DMS 273 (cell line): Measurements from ENCODE around the gene PRKACB.
"Not testable (repeated sequence)": the region's sequence is repeated elsewhere in the genome, so short reads cannot be mapped to it uniquely, and the experiment has no call there.

Source experiments
- DNase-seq: peaks from one replicate; lab custom pipeline; 2025; ENCODE audit not compliant: unreplicated experiment; lab: John Stamatoyannopoulos, UW

Gene PRKACB

GRCh38 chr1:84143796-84144565 is at the start of gene PRKACB:
Gene PRKACB (plus strand): TSS chr1:84144271. CDS start chr1:84144362, 91 bp downstream.
- no peak for DNase-seq

DNA sequence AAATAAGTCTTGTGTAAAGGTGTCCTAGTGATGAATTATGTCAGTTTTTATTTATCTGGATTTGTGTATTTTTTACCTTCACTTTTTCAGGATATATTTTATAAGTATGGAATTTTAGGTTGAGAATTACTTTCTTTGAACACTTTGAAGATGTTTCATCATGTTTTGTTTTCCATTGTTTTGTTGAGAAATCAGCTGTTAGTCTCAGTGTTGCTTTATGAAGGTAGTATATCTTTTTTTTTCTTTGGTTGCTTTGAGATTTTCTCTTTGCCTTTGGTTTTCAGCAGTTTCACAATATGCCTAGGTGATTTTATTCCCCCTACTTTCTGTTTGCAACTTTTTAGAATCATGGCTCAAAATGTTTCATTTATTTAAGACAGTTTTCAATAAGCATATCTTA is 48.8 kb upstream of the PRKACB start:
- DNase-seq = no peak

DNA sequence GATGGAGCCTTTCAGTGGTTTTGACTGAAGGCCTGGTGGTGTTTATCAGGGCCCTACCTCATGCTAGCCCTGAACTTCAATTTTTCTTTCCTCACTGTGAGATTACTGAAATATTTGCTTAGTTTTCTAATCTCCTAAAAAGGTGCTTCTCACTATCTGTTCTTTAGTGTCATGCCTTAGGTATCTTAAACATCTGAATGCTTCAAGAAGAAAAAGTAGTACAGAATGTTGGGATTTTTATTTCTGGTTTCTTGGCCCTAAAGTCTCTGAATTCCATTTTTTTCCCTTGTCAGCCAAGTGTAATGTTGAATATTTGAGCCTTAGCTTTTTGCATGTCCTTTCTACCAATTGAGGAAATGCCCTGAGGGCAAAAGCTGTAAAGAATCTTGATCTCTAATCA is 47.9 kb upstream of the PRKACB start:
- no peak for DNase-seq

DNA sequence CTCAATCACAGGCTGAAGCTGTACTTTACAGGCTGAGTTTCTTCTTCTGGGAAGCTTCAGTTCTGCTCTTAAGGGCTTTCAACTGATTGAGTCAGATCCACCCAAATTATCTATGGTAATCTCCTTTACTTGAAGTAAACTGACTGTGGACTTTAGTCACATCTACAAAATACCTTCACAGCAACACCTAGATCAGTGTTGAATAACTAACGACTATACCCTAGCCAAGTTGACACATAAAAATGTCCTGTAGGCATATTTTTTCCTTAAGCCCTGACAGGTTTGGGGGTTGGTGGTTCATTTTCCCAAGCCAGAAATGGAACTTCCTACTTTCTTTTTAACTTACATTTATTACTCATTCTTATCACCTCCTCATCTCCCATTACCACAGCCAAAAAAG is 42.9 kb upstream of the PRKACB start:
- DNase-seq = no peak

DNA sequence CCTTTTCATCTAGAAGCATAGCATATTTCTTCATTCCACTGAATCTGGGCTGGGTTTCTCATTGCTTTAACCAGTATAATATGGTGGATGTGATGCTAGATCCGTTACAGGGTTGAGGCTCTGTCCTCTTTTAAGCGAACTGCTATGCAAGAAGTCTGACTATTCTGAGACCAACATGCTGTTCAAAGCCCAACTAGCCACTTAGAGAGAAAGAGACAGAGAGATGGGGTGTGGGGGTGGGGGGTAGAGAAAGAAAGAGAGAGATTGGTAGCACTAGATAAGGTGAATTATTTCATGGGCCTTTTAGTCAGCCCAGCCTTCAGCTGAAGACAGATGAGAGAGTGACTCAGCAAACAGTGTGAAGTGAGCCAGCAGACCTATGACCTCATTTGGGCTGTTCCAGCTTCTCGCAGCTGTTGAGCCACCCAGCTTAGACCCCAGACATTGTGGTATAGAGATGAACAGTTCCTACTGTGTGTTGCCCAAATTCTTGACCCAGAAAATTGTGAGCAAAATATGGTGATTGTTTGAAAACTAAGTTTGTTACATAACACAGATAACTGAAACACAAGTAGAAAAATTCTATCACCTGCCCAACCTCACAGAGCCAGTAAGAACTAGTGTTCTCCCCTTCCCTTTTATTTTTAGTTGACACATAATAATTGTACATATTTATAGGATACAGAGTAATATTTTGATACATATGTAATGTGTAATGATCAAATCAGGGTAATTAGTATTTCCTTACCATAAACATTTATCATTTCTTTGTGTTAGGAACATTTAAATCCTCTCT is 40.7 kb upstream of the PRKACB start:
- DNase-seq = peak; percentile 87

DNA sequence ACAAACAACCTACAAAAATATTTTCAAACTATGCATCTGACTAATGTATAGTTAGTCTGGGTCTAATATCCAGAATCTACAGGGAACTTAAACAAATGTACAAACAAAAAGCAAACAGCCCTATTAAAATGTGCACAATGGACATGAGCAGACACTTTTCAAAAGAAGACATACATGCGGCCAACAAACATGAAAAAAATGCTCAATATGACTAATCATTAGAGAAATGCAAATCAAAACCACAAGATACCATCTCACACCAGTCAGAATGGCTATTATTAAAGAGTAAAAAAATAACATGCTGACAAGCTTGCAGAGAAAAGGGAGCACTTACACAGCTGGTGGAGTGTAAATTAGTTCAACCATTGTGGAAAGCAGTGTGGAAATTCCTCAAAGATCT is 36.5 kb upstream of the PRKACB start:
- DNase-seq = not testable (repeated sequence)

- no peak for DNase-seq
Measured at GRCh38 chr1:84107955-84108354, 36.1 kb upstream of the PRKACB start.

GRCh38 chr1:84108900-84109578 is 35.0 kb upstream of the PRKACB start:
- DNase-seq = no peak

DNA sequence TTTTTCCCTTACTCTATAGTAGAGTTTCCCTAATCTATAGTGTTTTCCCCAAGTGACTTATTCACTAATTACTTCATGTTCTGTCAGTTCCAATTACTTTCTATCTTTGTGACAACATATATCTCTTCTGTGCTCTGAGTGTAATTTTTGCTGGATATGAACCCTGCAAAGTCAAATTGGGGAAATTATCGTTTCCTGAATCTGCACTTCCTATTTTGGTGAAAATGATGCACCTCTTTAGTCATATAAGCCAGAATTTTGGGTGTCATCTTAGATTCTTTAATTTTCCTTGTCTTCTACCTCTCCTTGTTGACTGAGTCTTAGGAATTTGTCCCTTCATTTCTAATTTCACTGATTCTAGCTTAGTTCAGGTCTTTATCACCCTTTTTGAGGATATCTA is 33.4 kb upstream of the PRKACB start:
- DNase-seq = no peak

- DNase-seq = no peak
Measured at GRCh38 chr1:84116558-84116957, 27.5 kb upstream of the PRKACB start.

- DNase-seq = no peak
Measured at GRCh38 chr1:84117868-84118267, 26.2 kb upstream of the PRKACB start.

GRCh38 chr1:84121360-84121759 is 22.7 kb upstream of the PRKACB start:
- no peak for DNase-seq

GRCh38 chr1:84122780-84123382 is 21.2 kb upstream of the PRKACB start:
- DNase-seq = peak; percentile 73

GRCh38 chr1:84133479-84133878 is 10.6 kb upstream of the PRKACB start:
- no peak for DNase-seq

- no peak for DNase-seq
Measured at GRCh38 chr1:84135341-84135740, 8.7 kb upstream of the PRKACB start.

- peak; percentile 22 for DNase-seq
Measured at GRCh38 chr1:84141182-84142003, 2.7 kb upstream of the PRKACB start.

- no peak for DNase-seq
Measured at GRCh38 chr1:84145068-84145467, 997 bp downstream of the PRKACB start.

DNA sequence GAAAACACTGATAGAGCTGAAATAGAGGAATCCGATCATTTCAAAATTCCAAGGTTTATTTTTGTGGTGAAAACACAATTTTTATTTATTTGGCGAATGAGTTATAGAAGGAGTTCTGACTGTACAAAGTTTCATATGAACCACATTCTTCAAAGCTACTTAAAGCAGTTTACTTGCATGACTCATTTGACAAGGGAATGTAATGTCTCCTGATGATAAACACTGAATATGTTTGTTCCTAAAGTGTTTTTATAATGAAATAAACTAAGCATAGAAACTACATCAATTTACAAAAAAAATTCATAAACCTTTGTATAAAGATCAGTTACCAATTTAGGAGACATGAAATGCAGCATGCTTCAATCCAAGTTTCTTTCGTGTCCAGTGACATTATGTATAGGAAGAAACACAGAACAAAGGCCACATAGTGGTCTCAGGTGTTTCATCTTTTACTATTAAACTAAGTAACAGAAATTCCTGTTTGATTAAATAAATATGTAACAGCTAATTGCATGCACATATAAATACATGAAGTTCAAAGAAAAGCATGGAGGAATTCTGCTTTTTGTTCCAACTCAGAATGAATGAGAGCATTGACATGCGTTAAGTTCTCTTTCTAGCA is 2.5 kb downstream of the PRKACB start:
- DNase-seq = no peak

DNA sequence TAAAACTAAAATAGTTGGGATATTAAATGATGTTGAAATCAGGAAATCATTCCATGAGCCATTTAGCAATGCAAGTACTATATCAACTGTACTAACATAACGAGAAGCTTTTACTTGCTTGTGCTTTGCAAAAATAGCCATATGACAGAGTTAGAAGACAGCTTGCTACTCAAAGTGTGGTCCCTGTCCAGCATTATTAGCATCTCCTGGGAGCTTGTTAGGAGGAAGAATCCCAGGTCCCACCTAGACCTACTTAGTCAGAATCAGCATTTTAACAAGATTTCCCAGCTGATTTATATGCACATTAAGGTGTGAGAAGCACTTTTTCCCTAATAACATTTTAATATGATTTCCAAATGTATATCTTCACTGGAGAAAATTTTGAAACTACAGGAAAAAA is 4.7 kb downstream of the PRKACB start:
- DNase-seq = no peak

DNA sequence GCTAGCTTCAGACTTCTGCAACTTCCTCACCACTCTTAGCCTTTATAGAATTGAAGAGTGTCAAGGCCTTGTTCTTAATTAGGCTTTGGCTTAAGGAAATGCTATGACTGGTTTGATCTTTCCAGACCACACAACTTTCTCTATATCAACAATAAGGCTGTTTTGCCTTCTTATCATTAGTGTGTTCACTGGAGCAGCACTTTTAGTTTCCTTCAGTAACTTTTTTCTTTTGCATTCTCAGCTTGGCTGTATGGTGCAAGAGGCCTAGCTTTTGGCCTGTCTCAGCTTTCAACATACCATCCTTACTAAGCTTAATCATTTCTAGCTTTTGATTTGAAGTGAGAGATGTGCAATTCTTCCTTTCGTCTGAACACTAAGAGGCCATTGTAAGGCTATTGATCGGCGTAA is 8.6 kb downstream of the PRKACB start:
- DNase-seq = no peak
